NOMO-1 (cell line): ENCODE measurements around the gene DDX10.

Source experiments
- DNase-seq, 2 experiments: peaks; one replicate each; lab custom pipeline; 2025; ENCODE audit not compliant: unreplicated experiment in 2 of 2; lab: John Stamatoyannopoulos, UW

Gene DDX10

GRCh38 chr11:108895579-108896480 is 231.0 kb downstream of the DDX10 start:
- peak; percentile 12 to 61 for DNase-seq

- DNase-seq = no peak
Observed at GRCh38 chr11:108897071-108897481, 232.2 kb downstream of the DDX10 start.

GRCh38 chr11:108897916-108898315 is 233.0 kb downstream of the DDX10 start:
- DNase-seq = no peak

GRCh38 chr11:108901359-108901758 is 236.5 kb downstream of the DDX10 start:
- no peak for DNase-seq

GRCh38 chr11:108902027-108902469 is 237.2 kb downstream of the DDX10 start:
- no peak for DNase-seq

GRCh38 chr11:108904480-108904879 is 239.6 kb downstream of the DDX10 start:
- DNase-seq = no peak

- DNase-seq = no peak
Observed at GRCh38 chr11:108906329-108906728, 241.5 kb downstream of the DDX10 start.

- DNase-seq = no peak
Observed at GRCh38 chr11:108906826-108907225, 242.0 kb downstream of the DDX10 start.

- no peak for DNase-seq
Observed at GRCh38 chr11:108909041-108909440, 244.2 kb downstream of the DDX10 start.

GRCh38 chr11:108909921-108910320 is 245.1 kb downstream of the DDX10 start:
- DNase-seq = no peak

- DNase-seq = no peak
Observed at GRCh38 chr11:108912581-108912980, 247.7 kb downstream of the DDX10 start.

GRCh38 chr11:108913204-108913603 is 248.3 kb downstream of the DDX10 start:
- DNase-seq = no peak

GRCh38 chr11:108914211-108914610 is 249.3 kb downstream of the DDX10 start:
- no peak for DNase-seq

- DNase-seq = no peak
Observed at GRCh38 chr11:108914981-108915380, 250.1 kb downstream of the DDX10 start.

GRCh38 chr11:108915666-108916065 is 250.8 kb downstream of the DDX10 start:
- DNase-seq = no peak

GRCh38 chr11:108916290-108916689 is 251.4 kb downstream of the DDX10 start:
- no peak for DNase-seq

GRCh38 chr11:108916935-108917334 is 252.1 kb downstream of the DDX10 start:
- DNase-seq = no peak

- DNase-seq = no peak
Observed at GRCh38 chr11:108921211-108921610, 256.3 kb downstream of the DDX10 start.

- no peak for DNase-seq
Observed at GRCh38 chr11:108922241-108922640, 257.4 kb downstream of the DDX10 start.

GRCh38 chr11:108923413-108923812 is 258.5 kb downstream of the DDX10 start:
- DNase-seq = no peak

GRCh38 chr11:108926171-108926840 is 261.4 kb downstream of the DDX10 start:
- DNase-seq = no peak
